Cerebellar cortex (tissue), 1 donor: Measurements from ENCODE around the gene MRPS25.

Experiments
- DNase-seq: peaks from one replicate; pipeline ENCODE4 v3.0.0-alpha.2; 2015; ENCODE audit warnings: low spot score

MRPS25 gene

GRCh38 chr3:15081960-15082664 lies 17.0 kb upstream of the MRPS25 start:
- no peak for DNase-seq

GRCh38 chr3:15079091-15079490 lies 14.0 kb upstream of the MRPS25 start:
- DNase-seq = no peak

- no peak for DNase-seq
Observed at GRCh38 chr3:15074500-15074899, 9.4 kb upstream of the MRPS25 start.

- no peak for DNase-seq
Observed at GRCh38 chr3:15071699-15072098, 6.6 kb upstream of the MRPS25 start.

- no peak for DNase-seq
Observed at GRCh38 chr3:15069441-15069840, 4.3 kb upstream of the MRPS25 start.

GRCh38 chr3:15066467-15066866 lies 1.4 kb upstream of the MRPS25 start:
- no peak for DNase-seq

GRCh38 chr3:15065550-15066007 lies 464 bp upstream of the MRPS25 start:
- no peak for DNase-seq

- peak; percentile 13 for DNase-seq
Observed at GRCh38 chr3:15064299-15064834, 748 bp downstream of the MRPS25 start.

- DNase-seq = no peak
Observed at GRCh38 chr3:15063656-15064286, 1.3 kb downstream of the MRPS25 start.

GRCh38 chr3:15063238-15063637 lies 1.9 kb downstream of the MRPS25 start:
- no peak for DNase-seq

GRCh38 chr3:15060029-15060428 lies 5.1 kb downstream of the MRPS25 start:
- DNase-seq = no peak

- no peak for DNase-seq
Observed at GRCh38 chr3:15056676-15057404, 8.3 kb downstream of the MRPS25 start.

- no peak for DNase-seq
Observed at GRCh38 chr3:15055019-15055557, 10.0 kb downstream of the MRPS25 start.

- no peak for DNase-seq
Observed at GRCh38 chr3:15053541-15053940, 11.6 kb downstream of the MRPS25 start.

- DNase-seq = no peak
Observed at GRCh38 chr3:15052335-15053242, 12.5 kb downstream of the MRPS25 start.

GRCh38 chr3:15051531-15051930 lies 13.6 kb downstream of the MRPS25 start:
- peak; percentile 54 for DNase-seq

GRCh38 chr3:15050405-15051092 lies 14.6 kb downstream of the MRPS25 start:
- DNase-seq = no peak

- no peak for DNase-seq
Observed at GRCh38 chr3:15049584-15049983, 15.5 kb downstream of the MRPS25 start.

GRCh38 chr3:15045667-15046066 lies 19.4 kb downstream of the MRPS25 start:
- no peak for DNase-seq

- no peak for DNase-seq
Observed at GRCh38 chr3:15044326-15044725, 20.8 kb downstream of the MRPS25 start.
